ENCODE results near the gene HOXA3. TPM values are rescaled to one million over a fixed set of nuclear protein-coding genes. Genes with fewer than 3 reads are reported as not detected.

HOXA3 gene
- total RNA-seq: not detected in 2 replicates

- intact Hi-C loops (cut with micrococcal nuclease): loop anchor here (1.0 to 2.0 kb wide), 4 partner anchors 9 to 1295 kb away; partner anchors contain the start of gene HOXA1
These were observed at the start of gene HOXA3 for GRCh38 chr7:27151931-27152815. HOXA3 (minus strand) TSS chr7:27152583; CDS start chr7:27110640, 41,943 bp downstream.

- intact Hi-C loops (cut with micrococcal nuclease): no loop called here
These were observed 49.2 kb upstream of the HOXA3 start for GRCh38 chr7:27201580-27202017.

GRCh38 chr7:27200761-27201579 lies 48.6 kb upstream of the HOXA3 start:
- intact Hi-C loops (cut with micrococcal nuclease): no loop called here

GRCh38 chr7:27199849-27200760 lies 47.7 kb upstream of the HOXA3 start, which contains the start of gene HOXA13:
HOXA13 (minus strand) TSS chr7:27200091; CDS start chr7:27200077, 14 bp downstream.
- intact Hi-C loops (cut with micrococcal nuclease): loop anchor here (2.0 to 5.0 kb wide), 3 partner anchors 27 to 1427 kb away; no protein-coding TSS in a partner anchor

- intact Hi-C loops (cut with micrococcal nuclease): loop anchor here (2.0 to 5.0 kb wide), 3 partner anchors 26 to 1428 kb away; no protein-coding TSS in a partner anchor
These were observed 46.8 kb upstream of the HOXA3 start for GRCh38 chr7:27198871-27199801.

GRCh38 chr7:27198138-27198841 lies 45.9 kb upstream of the HOXA3 start:
- intact Hi-C loops (cut with micrococcal nuclease): loop anchor here (2.0 to 5.0 kb wide), 3 partner anchors 25 to 1429 kb away; no protein-coding TSS in a partner anchor

GRCh38 chr7:27197137-27198042 lies 45.0 kb upstream of the HOXA3 start:
- intact Hi-C loops (cut with micrococcal nuclease): loop anchor here (2.0 to 5.0 kb wide), 7 partner anchors 25 to 1655 kb away; no protein-coding TSS in a partner anchor

- intact Hi-C loops (cut with micrococcal nuclease): loop anchor here (1.0 to 5.0 kb wide), 11 partner anchors 34 to 1656 kb away; no protein-coding TSS in a partner anchor
These were observed 43.9 kb upstream of the HOXA3 start for GRCh38 chr7:27196287-27196767.

GRCh38 chr7:27194686-27195379 lies 42.5 kb upstream of the HOXA3 start:
- intact Hi-C loops (cut with micrococcal nuclease): loop anchor here (5.0 kb wide), 2 partner anchors 33 to 1432 kb away; no protein-coding TSS in a partner anchor

- intact Hi-C loops (cut with micrococcal nuclease): no loop called here
These were observed 41.6 kb upstream of the HOXA3 start for GRCh38 chr7:27194002-27194352.

GRCh38 chr7:27193335-27194001 lies 41.1 kb upstream of the HOXA3 start:
- intact Hi-C loops (cut with micrococcal nuclease): no loop called here

GRCh38 chr7:27192546-27193334 lies 40.4 kb upstream of the HOXA3 start:
- intact Hi-C loops (cut with micrococcal nuclease): no loop called here

GRCh38 chr7:27191833-27192545 lies 39.6 kb upstream of the HOXA3 start:
- intact Hi-C loops (cut with micrococcal nuclease): no loop called here

GRCh38 chr7:27191161-27191731 lies 38.9 kb upstream of the HOXA3 start:
- intact Hi-C loops (cut with micrococcal nuclease): no loop called here

Measured in T-helper 1 cell treated with Interleukin-12 subunit alpha and Interleukin-12 subunit beta and Interleukin-4 antibody, amounts not matched to agents 30 ng/mL and 1 ng/mL, for 36 hours (primary cell).